HepG2 (cell line): ENCODE measurements around the gene ATP5MG. TPM values are rescaled to one million over a fixed set of nuclear protein-coding genes. Genes with fewer than 3 reads are reported as not detected.
A peak's percentile ranks its signal among the peaks of the same experiment; 100 is the strongest.

ENCODE experiments used
- CEBPZ ChIP-seq: IDR thresholded peaks from 2 replicates; pipeline ENCODE4 v1.6.1; 2012; ENCODE audit warnings: low read length, improper control_type of control experiment
- CHD4 ChIP-seq: fragments of 200-600 bp; sonication (generic); IDR thresholded peaks from 2 replicates; pipeline ENCODE4 v1.7.0; 2017; ENCODE audit warnings: mild to moderate bottlenecking, low read length, borderline replicate concordance
- GZF1 ChIP-seq: sonication (generic); formaldehyde crosslinking; IDR thresholded peaks from 2 replicates; pipeline ENCODE4 v1.5.1; 2020; ENCODE audit warnings: mild to moderate bottlenecking, missing genetic modification reagents
- HBP1 ChIP-seq: IDR thresholded peaks from 2 replicates; pipeline ENCODE4 v1.6.1; 2016; ENCODE audit warnings: low read depth, control low read depth
- HNRNPK ChIP-seq: fragments of 200-400 bp; formaldehyde crosslinking; IDR thresholded peaks from 2 replicates; pipeline ENCODE4 v1.6.1; 2018; ENCODE audit warnings: low read length, low read depth, moderate library complexity, mild to moderate bottlenecking; ENCODE audit not compliant: poor library complexity, severe bottlenecking
- MTA3 ChIP-seq: sonication (generic); formaldehyde crosslinking; IDR thresholded peaks from 2 replicates; pipeline ENCODE4 v1.4.0; 2020; ENCODE audit warnings: missing genetic modification reagents
- PRDM10 ChIP-seq: sonication (generic); formaldehyde crosslinking; IDR thresholded peaks from 2 replicates; pipeline ENCODE4 v1.4.0; 2020; ENCODE audit warnings: low read depth, missing genetic modification reagents
- RARA ChIP-seq: IDR thresholded peaks from 2 replicates; pipeline ENCODE4 v1.6.1; 2016; ENCODE audit warnings: missing genetic modification reagents, missing compliant biosample characterization
- SALL2 ChIP-seq: sonication (generic); formaldehyde crosslinking; IDR thresholded peaks from 2 replicates; pipeline ENCODE4 v1.8.1; 2023; ENCODE audit warnings: mild to moderate bottlenecking, missing genetic modification reagents, inconsistent platforms
- TMF1 ChIP-seq: sonication (generic); formaldehyde crosslinking; IDR thresholded peaks from 2 replicates; pipeline ENCODE4 v1.8.1; 2022; ENCODE audit warnings: low read depth, missing genetic modification reagents
- ZMYM3 ChIP-seq: sonication (generic); formaldehyde crosslinking; IDR thresholded peaks from 2 replicates; pipeline ENCODE4 v1.5.1; 2020; ENCODE audit warnings: mild to moderate bottlenecking, missing genetic modification reagents
- ZNF101 ChIP-seq: sonication (generic); formaldehyde crosslinking; IDR thresholded peaks from 2 replicates; pipeline ENCODE4 v1.4.0; 2020; ENCODE audit warnings: mild to moderate bottlenecking, low read depth, missing genetic modification reagents, borderline replicate concordance
- ZNF275 ChIP-seq: sonication (generic); formaldehyde crosslinking; IDR thresholded peaks from 2 replicates; pipeline ENCODE4 v1.8.0; 2022; ENCODE audit warnings: missing genetic modification reagents, mild to moderate bottlenecking, inconsistent platforms, borderline replicate concordance
- ZNF513 ChIP-seq: sonication (generic); formaldehyde crosslinking; conservative IDR thresholded peaks from 2 replicates; pipeline ENCODE4 v1.5.0; 2020; ENCODE audit warnings: missing genetic modification reagents
- ZNF749 ChIP-seq: sonication (generic); formaldehyde crosslinking; IDR thresholded peaks from 2 replicates; pipeline ENCODE4 v1.8.0; 2022; ENCODE audit warnings: mild to moderate bottlenecking, missing genetic modification reagents, moderate library complexity, borderline replicate concordance
- ZNF768 ChIP-seq: sonication (generic); formaldehyde crosslinking; IDR thresholded peaks from 2 replicates; pipeline ENCODE4 v1.4.0; 2020; ENCODE audit warnings: missing genetic modification reagents
- ZNF841 ChIP-seq: sonication (generic); formaldehyde crosslinking; IDR thresholded peaks from 2 replicates; pipeline ENCODE4 v1.8.1; 2023; ENCODE audit warnings: missing genetic modification reagents, borderline replicate concordance
- ZSCAN9 ChIP-seq: IDR thresholded peaks from 2 replicates; pipeline ENCODE4 v1.6.1; 2016; ENCODE audit warnings: borderline replicate concordance
- polyA plus RNA-seq, 8 experiments: library from polyadenylated mRNA; depleted of rRNA in 3 of 8; stranded (reverse) in 7 of 8; unstranded in 1 of 8; fragments of >200 nt; fragmentation: Illumina TruSeq in 4 of 8; extraction: Trizol in 4 of 8; gene quantifications; 2 replicates each; pipeline versions ENCODE4 v1.2.1 to v1.2.3, GENCODE V29; 2011 to 2016; ENCODE audit warnings: low read depth in 4 of 8, missing spikeins in 1 of 8, mixed read lengths in 1 of 8; ENCODE audit not compliant: insufficient read depth in 1 of 8
- total RNA-seq, 5 experiments: library from RNA; depleted of rRNA; stranded (reverse); fragments of >200 nt; fragmentation: Illumina TruSeq; extraction: Trizol; gene quantifications; 2 replicates each; pipeline ENCODE4 v1.2.3, GENCODE V29; 2016; ENCODE audit warnings: low read depth in 1 of 5

ATP5MG gene
- total and polyA plus RNA-seq, 2 of the 13 experiments (the other 11 are each of a cell fraction or from before 2014, with no cell fraction given): 260 to 320 TPM

- TF ChIP-seq ZNF275 (CRISPR knock-in tag) (no peak), ZNF768 (CRISPR knock-in tag) (peak; percentile 48; the same call in 1 of the 2 replicates), ZNF513 (CRISPR knock-in tag) (no peak), ZNF101 (CRISPR knock-in tag) (no peak), ZMYM3 (no peak), ZNF749 (no peak), ZNF841 (CRISPR knock-in tag) (no peak), CEBPZ (no peak), RARA (CRISPR knock-in tag) (0 out of 2 replicates have a peak, but pooled peaks have one; percentile 8), SALL2 (CRISPR knock-in tag) (no peak), HNRNPK (no peak), PRDM10 (peak; percentile 96), CHD4 (no peak), TMF1 (CRISPR knock-in tag) (no peak), ZSCAN9 (CRISPR knock-in tag) (no peak; the same call in 1 of the 2 replicates), GZF1 (CRISPR knock-in tag) (no peak), HBP1 (CRISPR knock-in tag) (no peak), MTA3 (no peak)
Measured at GRCh38 chr11:118401151-118401879, at the start of gene ATP5MG (continued).
